GM19328 (cell line): ENCODE results near the gene WIPF3.
A peak's percentile ranks its signal among the peaks of the same experiment; 100 is the strongest.

Experiments used
- ATAC-seq: cut with Tn5 transposase; IDR thresholded peaks from one replicate; pipeline ENCODE4 v1.9.1; 2021; ENCODE audit warnings: mild to moderate bottlenecking, moderate library complexity; ENCODE audit not compliant: unreplicated experiment

Gene WIPF3

GRCh38 chr7:29900745-29901144 is 94.4 kb downstream of the WIPF3 start:
- no peak for ATAC-seq

GRCh38 chr7:29906200-29907022 is 100.1 kb downstream of the WIPF3 start:
- ATAC-seq: no peak

DNA sequence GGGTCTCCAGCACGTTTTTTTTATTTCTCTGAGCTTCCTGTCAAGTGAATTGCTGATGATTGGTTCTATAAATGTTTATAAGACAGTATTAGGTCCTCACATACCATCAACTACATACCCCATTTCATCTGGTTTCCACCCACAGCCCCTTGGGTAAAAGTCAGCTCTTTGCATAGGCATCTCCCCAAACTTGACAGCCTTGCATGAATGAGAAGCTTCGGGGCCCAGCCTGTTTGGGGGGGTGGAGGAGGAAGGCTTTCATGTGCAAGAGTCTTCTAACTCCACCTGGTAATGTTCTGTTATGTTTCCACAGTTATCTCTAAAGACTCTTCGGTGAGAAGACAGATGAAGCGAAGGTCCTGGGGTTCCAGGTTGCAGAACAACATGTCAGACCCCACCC is 107.9 kb downstream of the WIPF3 start:
- ATAC-seq: no peak

DNA sequence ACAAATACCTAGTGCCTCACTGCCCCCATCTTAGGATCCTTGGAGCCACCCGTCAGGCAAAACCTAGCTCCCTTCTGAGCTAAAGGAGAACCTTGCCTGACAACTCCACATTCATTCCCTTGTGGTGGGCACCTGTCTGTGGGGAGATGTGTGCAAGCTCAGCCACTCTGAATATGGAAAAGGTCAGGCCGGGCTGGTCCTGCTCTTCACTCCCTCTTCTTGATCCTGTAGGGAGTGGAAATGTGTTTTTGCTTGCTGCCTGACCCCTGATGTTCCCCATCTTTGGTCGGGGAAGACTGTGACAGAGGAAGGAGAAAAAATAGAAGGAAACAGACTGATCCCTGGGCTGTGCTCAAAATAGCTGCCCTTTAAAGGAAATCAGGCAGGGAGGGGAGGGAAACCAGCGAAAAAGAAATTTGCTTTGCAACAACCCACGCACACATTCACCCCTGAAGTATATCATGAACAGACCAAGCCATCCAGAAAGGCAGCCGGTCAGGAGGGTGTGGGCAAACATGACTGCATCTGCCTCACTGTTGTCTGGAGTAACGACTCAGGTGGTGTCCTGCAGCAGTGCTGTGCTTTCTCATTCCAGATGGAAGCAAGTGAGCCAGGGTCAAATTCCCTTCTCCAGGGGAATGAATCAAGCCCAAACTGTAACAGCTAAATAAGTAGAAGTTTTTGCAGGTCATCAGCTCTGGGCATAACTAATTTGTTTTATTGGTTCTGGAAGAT is 109.3 kb downstream of the WIPF3 start:
- no peak for ATAC-seq

- ATAC-seq: no peak
Measured at GRCh38 chr7:29917641-29918040, 111.3 kb downstream of the WIPF3 start.

GRCh38 chr7:29918850-29919249 is 112.5 kb downstream of the WIPF3 start:
- no peak for ATAC-seq

DNA sequence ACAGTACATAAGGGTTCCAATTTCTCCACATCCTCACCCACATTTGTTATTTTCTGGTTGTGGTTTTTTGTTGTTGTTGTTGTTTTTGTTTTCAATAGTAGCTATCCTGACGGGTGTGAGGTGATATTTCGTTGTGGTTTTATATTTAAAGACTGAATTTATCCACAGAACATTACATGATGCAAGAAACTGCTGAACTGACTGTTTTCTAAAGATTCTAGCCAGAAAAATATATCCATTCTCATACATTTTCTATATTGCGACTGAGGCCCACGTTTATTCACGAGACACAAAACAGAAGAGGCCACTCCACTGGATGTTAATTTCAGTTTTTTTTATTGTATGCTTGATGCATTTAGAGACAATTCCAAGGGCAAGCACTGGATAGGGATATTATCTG is 113.5 kb downstream of the WIPF3 start:
- ATAC-seq: no peak

- ATAC-seq: no peak
Measured at GRCh38 chr7:29920491-29920890, 114.2 kb downstream of the WIPF3 start.

- peak; percentile 74 for ATAC-seq
Measured at GRCh38 chr7:29921404-29922010, 115.2 kb downstream of the WIPF3 start.

DNA sequence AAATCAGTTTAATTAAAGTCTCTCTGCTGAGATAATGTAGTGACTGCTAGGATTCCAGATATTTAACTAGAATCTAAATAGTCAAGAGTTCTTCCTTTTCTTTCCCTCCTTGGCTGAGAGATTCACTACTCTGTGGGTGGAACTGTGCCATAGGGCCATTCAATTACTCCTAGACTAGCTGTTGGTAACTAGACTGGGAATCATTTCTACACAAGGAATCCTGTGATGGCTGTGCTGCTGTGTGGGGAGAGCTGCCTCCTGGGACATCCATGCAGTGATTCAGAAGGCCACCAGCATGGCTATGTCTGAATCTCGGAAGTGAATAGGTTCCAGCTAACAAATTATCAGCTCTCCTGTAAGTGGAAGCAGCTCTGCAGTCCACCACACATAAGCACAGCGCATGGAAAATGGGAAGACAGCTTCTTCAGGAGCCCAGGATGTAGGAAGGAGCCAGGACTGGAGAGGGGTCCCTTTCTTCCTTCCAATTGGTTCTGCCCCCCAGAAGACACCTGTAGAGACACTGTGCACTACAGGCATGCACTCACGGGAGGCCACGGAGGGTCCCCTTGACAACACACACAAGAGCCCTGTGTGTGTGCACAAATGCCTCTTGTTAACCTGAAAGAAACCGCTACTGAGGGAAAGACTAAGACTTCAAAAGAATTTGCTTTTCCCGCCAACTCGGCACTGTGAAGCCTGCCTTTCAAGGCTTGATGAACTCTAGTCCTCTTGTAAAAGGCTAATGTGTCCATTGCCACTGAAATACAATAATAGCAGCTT is 116.8 kb downstream of the WIPF3 start:
- ATAC-seq: no peak

DNA sequence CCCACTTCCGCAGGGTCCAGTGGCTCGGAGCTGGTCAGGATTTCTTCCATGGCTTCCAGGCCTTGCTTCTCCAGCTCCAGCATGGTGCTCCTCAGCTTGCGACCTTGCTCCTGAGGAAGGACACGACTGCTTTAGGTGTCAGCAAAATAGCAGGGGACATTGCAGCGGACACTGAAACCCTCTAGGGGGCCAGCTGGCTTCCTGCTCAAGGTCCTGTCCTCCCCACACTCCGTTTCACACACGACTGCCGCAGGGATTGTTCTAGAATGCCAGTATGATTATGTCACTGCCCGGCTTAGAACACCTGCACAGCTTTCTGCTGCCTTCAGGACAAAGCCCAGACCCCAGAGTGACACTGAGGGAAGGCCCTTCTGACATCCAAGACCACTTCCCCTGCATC is 117.7 kb downstream of the WIPF3 start:
- ATAC-seq: no peak

GRCh38 chr7:29924684-29925083 is 118.4 kb downstream of the WIPF3 start:
- ATAC-seq: no peak

GRCh38 chr7:29926216-29926615 is 119.9 kb downstream of the WIPF3 start:
- no peak for ATAC-seq

- ATAC-seq: no peak
Measured at GRCh38 chr7:29926741-29927140, 120.4 kb downstream of the WIPF3 start.

DNA sequence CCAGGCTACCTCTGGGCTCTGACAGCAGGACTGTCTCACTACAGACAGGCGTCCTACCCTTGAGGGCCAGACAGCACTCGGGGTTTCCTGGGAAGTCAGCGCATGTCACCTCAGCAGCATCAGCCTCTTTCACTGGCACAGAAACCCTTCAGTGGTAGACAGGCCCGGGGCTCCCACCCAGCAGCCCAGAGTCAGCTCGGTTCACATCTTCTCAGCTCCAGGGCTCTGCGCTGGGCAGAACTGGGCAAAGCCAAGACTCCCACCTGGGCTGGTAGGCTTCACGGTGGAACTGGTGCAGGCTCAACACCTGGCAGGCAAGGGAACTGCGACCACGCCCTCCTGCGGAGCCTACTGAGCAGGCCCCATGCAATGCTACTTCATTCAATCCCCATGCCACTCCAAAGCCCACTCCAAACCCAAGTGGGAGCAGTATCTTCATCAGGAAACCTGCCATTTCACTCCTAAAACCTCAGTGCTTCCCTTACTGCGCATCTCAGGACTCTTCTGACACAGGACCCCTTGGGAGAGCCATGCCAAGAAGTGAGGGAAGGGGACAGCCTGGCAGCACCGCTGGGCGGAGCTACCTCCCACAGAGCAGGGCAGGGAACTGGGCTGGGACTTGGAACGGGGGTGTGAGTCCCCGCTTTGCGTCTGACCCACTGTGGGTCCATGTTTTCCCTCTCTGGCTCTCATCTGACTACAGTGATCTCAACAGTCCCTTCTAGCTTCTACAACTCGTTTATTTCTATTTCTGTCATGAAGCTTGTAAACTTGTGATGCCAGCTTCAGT is 122.9 kb downstream of the WIPF3 start:
- no peak for ATAC-seq

- no peak for ATAC-seq
Measured at GRCh38 chr7:29935111-29935510, 128.8 kb downstream of the WIPF3 start.

GRCh38 chr7:29937132-29937531 is 130.8 kb downstream of the WIPF3 start:
- no peak for ATAC-seq

GRCh38 chr7:29940199-29940598 is 133.9 kb downstream of the WIPF3 start:
- no peak for ATAC-seq

- ATAC-seq: no peak
Measured at GRCh38 chr7:29945259-29945809, 139.0 kb downstream of the WIPF3 start.
